SW 1271 (cell line): ENCODE measurements around the gene SPAAR.
"Not testable (repeated sequence)": the region's sequence is repeated elsewhere in the genome, so short reads cannot be mapped to it uniquely, and the experiment has no call there.

Source experiments
- DNase-seq, 2 experiments: peaks; one replicate each; lab custom pipeline; 2025; lab: John Stamatoyannopoulos, UW

SPAAR gene

GRCh38 chr9:35923598-35923926 is 14.3 kb downstream of the SPAAR start:
- no peak for DNase-seq

DNA sequence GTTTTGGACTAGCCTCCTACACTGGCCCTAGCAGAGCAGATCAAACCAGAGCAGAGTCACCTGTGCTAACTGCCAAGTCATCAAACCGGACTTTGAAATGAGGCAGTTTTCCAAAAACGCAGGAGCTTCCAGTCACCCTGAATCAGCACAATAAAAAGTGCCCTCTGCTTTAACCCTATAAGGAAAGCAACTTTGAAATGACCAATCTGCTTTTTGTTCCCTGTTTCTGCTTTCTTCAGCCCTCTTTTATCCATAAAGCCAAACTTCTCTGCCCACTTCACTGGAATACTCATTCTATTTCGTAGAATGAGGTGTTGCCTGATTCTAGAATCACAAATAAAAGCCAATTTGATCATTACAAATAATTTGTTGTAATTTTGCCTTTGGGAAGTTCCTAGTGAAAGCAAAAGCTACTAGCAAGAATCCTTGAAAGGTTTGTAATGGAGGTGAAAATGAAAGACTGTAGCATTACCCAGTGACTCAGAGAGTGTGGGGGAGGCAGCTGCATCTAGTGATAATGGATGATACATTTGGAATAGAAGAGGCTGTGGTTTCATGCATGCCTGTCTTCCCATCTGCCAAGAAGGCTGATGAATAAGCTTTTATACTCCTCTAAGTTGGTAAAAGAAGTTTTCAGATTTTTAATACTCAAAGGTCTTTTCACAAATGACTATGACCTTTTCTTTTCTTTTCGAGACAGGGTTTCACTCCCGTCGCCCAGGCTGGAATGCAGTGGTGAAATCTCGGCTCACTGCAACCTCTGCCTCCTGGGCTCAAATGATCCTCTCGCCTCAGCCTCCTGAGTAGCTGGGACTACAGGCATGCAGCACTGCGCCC is 14.9 kb downstream of the SPAAR start:
- no peak for DNase-seq

DNA sequence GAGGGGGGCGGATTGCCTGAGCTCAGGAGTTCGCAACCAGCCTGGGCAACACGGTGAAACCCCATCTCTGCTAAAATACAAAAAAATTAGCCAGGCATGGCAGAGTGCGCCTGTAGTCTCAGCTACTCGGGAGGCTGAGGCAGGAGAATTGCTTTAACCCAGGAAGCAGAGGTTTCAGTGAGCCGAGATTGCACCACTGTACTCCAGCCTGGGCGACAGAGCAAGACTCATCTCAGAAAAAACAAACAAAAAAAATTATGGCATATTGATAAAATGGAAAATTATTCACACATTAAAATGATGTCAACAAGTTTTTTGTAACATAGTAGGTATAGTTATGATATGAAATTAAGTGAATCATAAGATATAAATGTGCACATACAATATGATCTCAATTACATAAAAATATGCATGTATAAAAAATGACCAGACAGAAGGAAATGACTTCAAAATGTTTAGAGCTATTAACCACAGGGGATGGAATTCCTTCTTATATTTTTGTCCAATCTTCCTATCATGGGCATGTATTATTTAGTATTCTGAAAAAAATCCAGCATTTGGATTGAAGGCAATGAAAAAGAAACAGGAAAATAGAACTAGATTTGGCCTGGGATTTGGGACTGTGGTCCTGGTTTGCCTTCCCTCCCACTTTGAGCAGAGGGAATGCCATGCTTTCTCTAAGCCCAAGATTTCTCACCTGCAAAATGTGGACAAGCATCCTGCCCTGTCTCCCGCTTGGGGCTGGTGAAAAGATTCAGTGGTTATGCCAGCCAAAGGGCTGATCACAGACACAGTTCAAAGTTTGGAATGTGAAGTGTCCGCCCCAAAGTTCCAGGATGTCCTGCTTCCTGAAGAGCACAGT is 19.5 kb downstream of the SPAAR start:
- no peak for DNase-seq

DNA sequence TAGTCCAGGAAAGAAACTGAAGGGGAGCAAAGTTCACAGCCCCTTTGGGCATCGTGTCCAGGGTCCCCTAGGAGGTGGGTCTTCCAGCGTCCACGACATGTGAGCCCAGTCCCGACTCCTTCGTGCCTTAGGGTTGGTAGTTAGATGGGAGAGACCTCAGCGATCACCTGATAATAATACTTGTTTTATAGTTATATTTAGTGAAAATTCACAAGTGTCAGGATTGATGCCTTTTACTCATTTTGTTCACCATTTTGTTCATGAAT is 20.1 kb downstream of the SPAAR start:
- DNase-seq = no peak

DNA sequence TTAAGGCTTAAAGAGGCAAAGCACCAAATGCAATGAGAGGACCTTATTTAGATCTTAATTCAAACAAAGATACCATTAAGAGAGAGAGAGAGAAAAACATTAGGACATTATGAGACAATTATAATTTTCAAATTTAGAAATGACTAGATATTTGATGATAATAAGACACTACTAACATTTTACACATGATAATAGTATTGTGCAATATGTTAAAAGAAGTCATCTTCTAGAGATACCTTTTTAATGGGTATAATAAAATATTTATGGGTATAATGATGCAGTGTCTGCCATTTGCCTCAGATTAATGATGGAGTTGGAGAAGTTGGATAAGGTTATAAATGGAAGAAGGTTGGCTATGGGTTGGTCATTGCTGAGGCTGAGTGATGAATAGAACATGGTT is 21.2 kb downstream of the SPAAR start:
- DNase-seq = no peak

GRCh38 chr9:35930989-35931388 is 21.7 kb downstream of the SPAAR start:
- DNase-seq = no peak

GRCh38 chr9:35932735-35933134 is 23.4 kb downstream of the SPAAR start:
- no peak for DNase-seq

DNA sequence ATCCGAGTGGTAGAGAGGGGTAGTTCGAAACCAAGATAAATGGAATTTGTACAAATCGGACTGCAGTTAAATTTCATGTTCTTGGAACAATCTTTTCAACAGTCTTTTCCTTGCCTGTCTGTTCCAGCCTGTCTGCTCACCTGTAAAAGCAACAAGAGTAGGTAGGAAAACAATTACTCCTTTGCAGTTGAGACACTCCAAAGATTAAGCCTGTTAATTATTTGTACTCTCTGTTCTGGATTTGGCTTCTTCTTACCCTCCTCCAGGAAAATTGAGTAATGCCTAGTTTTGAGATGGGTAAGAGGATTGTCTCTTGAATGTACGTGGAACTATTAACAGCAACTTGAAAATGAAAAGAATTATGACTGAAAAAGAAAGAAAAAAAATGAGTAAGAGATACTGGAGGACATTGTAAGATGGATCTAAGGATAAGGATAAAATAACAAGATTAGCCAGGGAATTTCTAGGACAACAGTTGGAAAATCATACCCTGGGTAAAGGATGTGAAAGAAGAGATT is 24.3 kb downstream of the SPAAR start:
- DNase-seq = no peak

DNA sequence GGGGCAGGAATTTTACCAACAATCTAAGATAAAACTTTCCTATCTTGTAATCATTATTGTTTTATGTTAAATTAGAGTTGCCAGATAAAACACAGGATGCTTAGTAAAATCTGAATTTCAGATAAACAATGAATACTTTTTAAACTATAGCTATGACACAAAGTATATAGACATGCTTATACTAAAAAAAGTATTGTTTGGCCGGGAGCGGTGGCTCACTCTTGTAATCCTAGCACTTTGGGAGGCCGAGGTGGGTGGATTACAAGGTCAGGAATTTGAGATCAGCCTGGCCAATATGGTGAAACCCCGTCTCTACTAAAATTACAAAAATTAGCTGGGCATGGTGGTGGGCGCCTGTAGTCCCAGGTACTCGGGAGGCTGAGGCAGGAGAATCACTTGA is 24.8 kb downstream of the SPAAR start:
- not testable (repeated sequence) for DNase-seq

GRCh38 chr9:35935261-35935660 is 26.0 kb downstream of the SPAAR start:
- DNase-seq = no peak

GRCh38 chr9:35935755-35936509 is 26.6 kb downstream of the SPAAR start:
- DNase-seq = no peak

GRCh38 chr9:35937227-35937626 is 27.9 kb downstream of the SPAAR start:
- DNase-seq = no peak

- DNase-seq = no peak
Measured at GRCh38 chr9:35938474-35939356, 29.4 kb downstream of the SPAAR start.

GRCh38 chr9:35939679-35940250 is 30.5 kb downstream of the SPAAR start:
- DNase-seq = no peak

GRCh38 chr9:35940458-35941407 is 31.4 kb downstream of the SPAAR start:
- DNase-seq = no peak

DNA sequence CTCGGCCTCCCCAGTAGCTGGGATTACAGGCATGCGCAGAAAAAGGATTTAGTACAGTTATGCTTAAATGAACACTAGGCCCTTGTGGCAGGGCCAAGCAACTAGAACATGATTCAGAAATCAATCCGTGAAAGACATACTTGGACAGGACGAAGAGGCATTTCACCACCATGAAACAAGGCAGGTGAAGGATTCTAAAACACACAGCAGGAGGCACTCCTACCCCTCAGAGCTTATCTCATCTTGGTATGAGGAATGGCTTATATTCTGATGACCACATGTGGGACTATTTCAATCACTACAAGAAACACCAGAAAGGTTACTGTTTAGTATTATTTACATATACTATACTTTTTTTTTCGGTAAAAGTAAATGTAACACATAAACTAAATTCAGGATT is 33.0 kb downstream of the SPAAR start:
- no peak for DNase-seq

DNA sequence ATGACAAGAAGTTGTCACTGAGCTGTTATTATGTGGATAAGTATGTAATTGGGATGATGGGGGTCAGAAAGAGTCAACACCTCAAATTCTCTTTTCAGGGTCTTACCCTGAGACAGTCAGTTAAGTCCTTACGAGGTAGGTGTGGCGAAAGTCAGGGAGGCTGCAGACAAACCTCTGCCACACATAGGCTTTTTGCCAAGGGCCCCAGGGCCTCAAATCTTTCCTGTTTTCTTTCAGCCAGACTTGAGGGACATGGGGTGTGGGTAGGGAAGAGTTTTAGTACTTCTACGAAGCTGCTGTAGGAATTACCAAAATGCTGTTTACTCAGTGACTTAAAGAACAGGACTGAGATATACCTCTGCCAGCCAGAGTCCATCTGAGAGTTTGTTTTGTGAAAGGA is 34.9 kb downstream of the SPAAR start:
- DNase-seq = no peak

GRCh38 chr9:35944841-35945240 is 35.6 kb downstream of the SPAAR start:
- no peak for DNase-seq

DNA sequence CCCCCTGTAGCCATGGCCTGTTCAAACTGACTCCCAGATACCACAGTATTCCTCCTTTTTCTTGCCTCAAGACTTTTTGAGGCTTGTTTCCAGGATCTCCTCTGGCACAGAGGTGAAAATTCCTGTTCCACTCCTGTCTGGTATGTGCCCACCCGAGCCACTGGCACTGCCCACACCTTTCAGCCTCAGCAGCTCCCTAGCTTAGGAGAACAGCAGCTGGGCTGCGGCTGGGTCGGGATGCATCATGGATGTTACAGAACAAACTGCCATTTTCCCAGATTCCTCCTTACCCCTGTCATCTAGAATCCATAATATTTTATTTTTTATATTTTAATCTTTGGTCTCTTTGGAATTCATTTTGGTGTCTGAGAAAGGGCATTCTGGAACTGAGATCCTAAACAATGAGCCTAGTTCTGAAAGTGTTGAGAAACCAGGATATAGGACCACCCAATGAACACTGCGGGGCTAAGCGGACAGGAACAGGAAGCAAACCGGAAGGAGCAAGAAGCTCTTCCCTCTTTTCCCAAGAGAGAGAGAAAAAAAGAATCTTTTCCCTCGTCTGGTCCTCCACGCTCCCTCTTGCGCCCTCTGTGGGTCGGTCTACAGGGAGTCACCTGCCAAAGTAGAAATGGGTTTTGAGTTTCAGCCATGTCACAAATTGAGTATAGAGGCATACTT is 36.2 kb downstream of the SPAAR start:
- DNase-seq = peak in 1 of 2 experiments; percentile 36

GRCh38 chr9:35948451-35948850 is 39.2 kb downstream of the SPAAR start:
- no peak for DNase-seq
